ENCODE measurements around the gene HCAR2.
"Not testable (repeated sequence)": the region's sequence is repeated elsewhere in the genome, so short reads cannot be mapped to it uniquely, and the experiment has no call there.

The HCAR2 gene

DNA sequence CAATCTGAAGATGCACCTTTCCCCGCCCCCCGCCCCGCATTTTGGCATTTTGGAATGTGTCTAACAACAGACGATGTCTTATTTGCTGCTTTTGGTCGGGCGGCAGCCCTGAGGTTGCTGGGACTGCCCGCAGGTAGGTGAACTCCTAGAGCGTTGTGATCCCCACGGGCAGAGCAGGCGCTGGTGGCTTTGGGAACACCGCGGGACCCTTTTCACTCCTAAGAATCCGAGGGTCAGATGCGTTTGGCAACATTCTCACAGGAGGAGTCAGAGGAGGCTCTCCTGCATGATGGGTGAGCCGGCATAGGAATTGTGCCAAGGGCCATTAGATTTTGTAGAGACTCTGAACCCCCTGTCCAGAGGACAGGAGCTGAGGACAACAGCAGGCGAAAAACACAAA is 41.9 kb downstream of the HCAR2 start:
- no peak for DNase-seq

DNA sequence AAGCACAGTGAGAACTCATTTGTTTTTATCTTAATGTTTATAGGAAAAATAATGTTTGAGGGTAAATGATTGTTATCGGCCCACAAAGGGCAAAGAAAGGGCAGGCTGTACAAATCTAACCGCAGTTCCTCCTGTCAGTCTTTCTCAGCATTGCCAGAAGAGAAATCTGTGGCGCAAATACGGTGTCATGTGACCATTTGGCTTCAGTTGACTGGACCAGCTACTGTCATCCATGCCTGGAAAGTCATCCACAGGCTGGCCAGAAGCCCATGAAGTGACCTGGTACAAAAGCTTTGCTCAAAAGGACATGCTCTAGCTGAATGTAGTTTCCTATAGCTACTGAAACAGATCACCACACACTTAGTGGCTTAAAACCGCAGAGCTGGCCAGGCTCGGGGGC is 43.6 kb downstream of the HCAR2 start:
- DNase-seq: no peak

DNA sequence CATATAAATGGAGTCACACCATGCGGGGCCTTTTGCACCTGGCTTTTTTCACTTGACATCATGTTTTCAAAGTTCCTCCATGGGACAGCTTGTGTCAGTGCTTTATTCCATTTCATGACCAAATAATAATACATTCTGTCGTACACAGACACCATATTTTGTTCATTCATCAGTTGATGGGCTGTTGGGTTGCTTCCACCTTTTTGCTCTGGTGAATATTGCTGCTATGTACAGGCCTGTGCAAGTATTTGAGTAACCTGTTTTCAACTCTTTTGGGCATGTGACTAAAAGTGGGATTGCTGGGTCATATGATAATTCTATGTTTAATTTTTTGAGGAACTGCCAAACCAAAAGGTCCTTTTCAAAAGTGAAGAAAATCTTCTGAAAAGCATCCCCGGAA is 46.9 kb downstream of the HCAR2 start:
- DNase-seq: no peak

DNA sequence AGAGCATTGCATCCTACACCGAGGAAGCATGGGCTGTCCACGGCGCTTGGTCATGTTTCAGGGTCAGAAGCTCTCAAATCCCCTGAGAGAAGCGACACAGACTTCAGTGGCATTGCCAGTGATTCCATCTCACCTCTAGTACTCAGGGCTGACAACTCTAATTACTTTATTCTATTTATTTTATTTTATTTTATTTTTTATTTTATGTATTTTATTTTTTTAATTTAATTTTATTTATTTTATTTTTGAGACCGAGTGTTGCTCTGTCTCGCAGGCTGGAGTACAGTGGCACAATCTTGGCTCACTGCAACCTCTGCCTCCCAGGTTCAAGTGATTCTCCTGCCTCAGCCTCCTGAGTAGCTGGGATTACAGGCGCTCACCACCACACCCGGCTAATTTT is 49.9 kb downstream of the HCAR2 start:
- not testable (repeated sequence) for DNase-seq

DNA sequence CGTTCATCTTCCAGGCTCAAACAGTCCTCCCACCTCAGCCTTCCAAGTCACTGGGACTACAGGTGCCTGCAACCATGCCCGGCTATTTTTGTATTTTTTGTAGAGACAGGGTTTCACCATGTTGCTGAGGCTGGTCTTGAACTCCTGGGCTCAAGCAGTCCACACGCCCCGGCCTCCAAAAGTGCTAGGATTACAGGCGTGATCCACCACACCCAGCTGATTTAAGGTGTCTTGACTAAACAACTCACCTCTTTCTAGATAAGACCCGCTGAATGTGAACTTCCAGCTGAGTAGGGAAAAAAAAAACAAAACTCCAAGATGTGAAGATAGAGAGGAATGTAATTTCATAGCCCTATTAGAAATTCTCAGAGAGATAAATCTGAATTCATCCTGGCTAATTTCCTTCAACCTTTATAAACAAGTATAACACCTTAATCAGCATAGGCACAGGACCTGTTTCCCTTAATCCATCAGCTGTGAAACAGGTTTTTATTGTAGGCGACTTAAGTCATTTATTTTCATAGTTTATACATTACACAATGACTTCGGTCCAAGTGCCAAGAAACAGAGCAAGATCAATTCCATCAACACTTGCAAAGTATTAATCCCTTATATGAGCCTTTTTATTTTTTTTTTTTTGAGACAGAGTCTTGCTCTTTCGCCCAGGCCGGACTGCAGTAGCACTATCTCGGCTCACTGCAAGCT is 51.5 kb downstream of the HCAR2 start:
- no peak for DNase-seq
